ENCODE measurements around the gene METTL8.

- TF ChIP-seq, protein P1, sequence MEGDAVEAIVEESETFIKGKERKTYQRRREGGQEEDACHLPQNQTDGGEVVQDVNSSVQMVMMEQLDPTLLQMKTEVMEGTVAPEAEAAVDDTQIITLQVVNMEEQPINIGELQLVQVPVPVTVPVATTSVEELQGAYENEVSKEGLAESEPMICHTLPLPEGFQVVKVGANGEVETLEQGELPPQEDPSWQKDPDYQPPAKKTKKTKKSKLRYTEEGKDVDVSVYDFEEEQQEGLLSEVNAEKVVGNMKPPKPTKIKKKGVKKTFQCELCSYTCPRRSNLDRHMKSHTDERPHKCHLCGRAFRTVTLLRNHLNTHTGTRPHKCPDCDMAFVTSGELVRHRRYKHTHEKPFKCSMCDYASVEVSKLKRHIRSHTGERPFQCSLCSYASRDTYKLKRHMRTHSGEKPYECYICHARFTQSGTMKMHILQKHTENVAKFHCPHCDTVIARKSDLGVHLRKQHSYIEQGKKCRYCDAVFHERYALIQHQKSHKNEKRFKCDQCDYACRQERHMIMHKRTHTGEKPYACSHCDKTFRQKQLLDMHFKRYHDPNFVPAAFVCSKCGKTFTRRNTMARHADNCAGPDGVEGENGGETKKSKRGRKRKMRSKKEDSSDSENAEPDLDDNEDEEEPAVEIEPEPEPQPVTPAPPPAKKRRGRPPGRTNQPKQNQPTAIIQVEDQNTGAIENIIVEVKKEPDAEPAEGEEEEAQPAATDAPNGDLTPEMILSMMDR (IDR thresholded peaks at IDR 0.05): no peak
- TF ChIP-seq POLR2A (IDR thresholded peaks at IDR 0.05) (no peak), POLR2AphosphoS5 (IDR thresholded peaks at IDR 0.05) (no peak)
Measured at GRCh38 chr2:171407676-171408044, 26.1 kb downstream of the METTL8 start.
